Stimulated activated CD4-positive, alpha-beta T cell treated with anti-CD3 and anti-CD28 coated beads, Interleukin-2, amount 100 ng/mL, for 48 hours (primary cell): ENCODE results near the gene CST6.

Source experiments
- DNase-seq, 2 donors: peaks; one replicate each; pipeline ENCODE4 v3.0.0-alpha.2; 2020

Gene CST6

GRCh38 chr11:66048547-66049323 is 36.9 kb downstream of the CST6 start, which contains the start of gene GAL3ST3:
TSS of gene GAL3ST3 (minus strand) at chr11:66049161. CDS start at chr11:66045415, 3,746 bp downstream.
- no peak for DNase-seq

- no peak for DNase-seq
Measured at GRCh38 chr11:66050581-66051231, 38.9 kb downstream of the CST6 start.

- no peak for DNase-seq
Measured at GRCh38 chr11:66051371-66051765, 39.6 kb downstream of the CST6 start.

GRCh38 chr11:66051766-66052663 is 40.2 kb downstream of the CST6 start, which contains the start of gene SF3B2:
TSS of gene SF3B2 (plus strand) at chr11:66052364. CDS start at chr11:66052385, 21 bp downstream.
- DNase-seq: peak; percentile 93 to 94

- DNase-seq: no peak
Measured at GRCh38 chr11:66052664-66052982, 40.8 kb downstream of the CST6 start.

- DNase-seq: no peak
Measured at GRCh38 chr11:66055021-66055420, 43.2 kb downstream of the CST6 start.

GRCh38 chr11:66056501-66056900 is 44.7 kb downstream of the CST6 start:
- no peak for DNase-seq

- DNase-seq: no peak
Measured at GRCh38 chr11:66059966-66060680, 48.3 kb downstream of the CST6 start.

- no peak for DNase-seq
Measured at GRCh38 chr11:66061268-66061667, 49.5 kb downstream of the CST6 start.

- no peak for DNase-seq
Measured at GRCh38 chr11:66062408-66062807, 50.6 kb downstream of the CST6 start.
